ENCODE data around the gene SEZ6L. TPM values are rescaled to one million over a fixed set of nuclear protein-coding genes. Genes with fewer than 3 reads are reported as not detected.

Gene SEZ6L
- total RNA-seq (10 to 100 TPM in 2 of 9 donors, 1 to 10 TPM in 2, under 1 TPM in 4, not detected in 1; 0.17 to 16.3 (median 2.4) TPM), polyA plus RNA-seq (1 to 10 TPM; 2.7 to 9.8 (median 6.4) TPM)
- long read RNA-seq, donor 1 = 0 reads
- long read RNA-seq, donor 2 = 0 reads
- long read RNA-seq, donor 3 = 0 reads
- long read RNA-seq, donor 4 = 0 reads
- long read RNA-seq, donor 5 = 0 reads
- long read RNA-seq, donor 6, partial matches to known transcripts = 1 of 3 reads
- long read RNA-seq, donor 6, other reads (novel, unspliced or antisense) = 1 of 3 reads
- long read RNA-seq, donor 7 = 0 reads
- long read RNA-seq, donor 8 = 0 reads
- long read RNA-seq, donor 9 = 0 reads
- long read RNA-seq, donor 10, partial matches to known transcripts = 0 of 1 reads
- long read RNA-seq, donor 10, other reads (novel, unspliced or antisense) = 0 of 1 reads

GRCh38 chr22:26169315-26170111 lies at the start of gene SEZ6L:
TSS of gene SEZ6L (plus strand) at chr22:26169462. CDS start at chr22:26169670, 208 bp downstream.
- peak in 3 of 7 donors; percentile 2 to 56 (median 34) for DNase-seq
- intact Hi-C loops (cut with DNase I) = loop anchor here in 1 of 2 donors (5.0 kb wide), 1 partner anchor 163 kb away; no protein-coding TSS in a partner anchor
- Histone ChIP-seq H3K27ac (peak within 1 kb of the TSS in 1 of 5 donors; percentile 57), H3K36me3 (replicated peaks in 1 of 2) (no peaks in the 10 kb centered on the region), H3K4me1 (replicated peaks in 1 of 2) (peaks cover 5 to 12% of the 10 kb centered on the region in 2 donors), H3K9me3 (replicated peaks in 1 of 3) (no peaks in the 10 kb centered on the region), H3K27me3 (peaks cover 46% of the 10 kb centered on the region), H3K4me3 (peak within 1 kb of the TSS in 1 of 4 donors; percentile 50)
- 0 to 1% (median 1%) methylated on average over 33 to 92 of the region's 92 CpGs for WGBS, 4 donors
- TF ChIP-seq CTCF (IDR thresholded peaks at IDR 0.05) (no peak), POLR2A (IDR thresholded peaks at IDR 0.05) (peak in 1 of 2 donors; percentile 24)

GRCh38 chr22:26122920-26123468 lies 46.3 kb upstream of the SEZ6L start:
- Histone ChIP-seq H3K27me3 (peaks cover 5% of the 10 kb centered on the region), H3K4me3 (no peak overlapping the region), H3K9me3 (replicated peaks in 1 of 3) (no peaks in the 10 kb centered on the region), H3K27ac (no peak overlapping the region), H3K36me3 (replicated peaks in 1 of 2) (no peaks in the 10 kb centered on the region), H3K4me1 (replicated peaks in 1 of 2) (no peaks in the 10 kb centered on the region)
- intact Hi-C loops (cut with DNase I) = no loop called here
- TF ChIP-seq CTCF (IDR thresholded peaks at IDR 0.05) = no peak
- no peak for TF ChIP-seq POLR2A (IDR thresholded peaks at IDR 0.05)
- DNase-seq = no peak
- WGBS, 4 donors = 81 to 87% (median 86%) methylated on average over 4 of the region's 4 CpGs

- Histone ChIP-seq H3K9me3 (replicated peaks in 1 of 3) (no peaks in the 10 kb centered on the region), H3K27ac (no peak overlapping the region), H3K4me1 (replicated peaks in 1 of 2) (no peaks in the 10 kb centered on the region), H3K4me3 (no peak overlapping the region), H3K27me3 (peaks cover 5% of the 10 kb centered on the region), H3K36me3 (replicated peaks in 1 of 2) (no peaks in the 10 kb centered on the region)
- intact Hi-C loops (cut with DNase I) = no loop called here
- 75 to 80% (median 75%) methylated on average over 8 to 10 of the region's 10 CpGs for WGBS, 4 donors
- no peak for DNase-seq
- TF ChIP-seq POLR2A (IDR thresholded peaks at IDR 0.05) (no peak), CTCF (IDR thresholded peaks at IDR 0.05) (no peak)
Observed at GRCh38 chr22:26124991-26125725, 44.1 kb upstream of the SEZ6L start.

Data from adrenal gland (tissue), 19 donors.